Endothelial cell of umbilical vein (primary cell): Measurements from ENCODE around the gene RGS12. TPM values are rescaled to one million over a fixed set of nuclear protein-coding genes. Genes with fewer than 3 reads are reported as not detected.

Experiments used
- BruUV-seq: library from RNA; stranded (reverse); fragments of 400-500 nt; replicated peaks from 2 replicates; lab custom pipeline; 2021; lab: Mats Ljungman, UMichigan
- CTCF ChIA-PET: fragments of 300-600, 350-600 bp; sonication (Branson Sonifier 250); formaldehyde crosslinking; loops from one replicate; lab custom pipeline; 2021; ENCODE audit warnings: antibody characterized with exemption, inconsistent platforms; lab: Charles Lee
- POLR2A ChIA-PET: fragments of 300-600, 350-600 bp; sonication (Branson Sonifier 250); formaldehyde crosslinking; loops from one replicate; lab custom pipeline; 2021; ENCODE audit warnings: antibody characterized with exemption, inconsistent platforms; lab: Charles Lee
- DNase-seq: peaks from one replicate; pipeline ENCODE4 v3.0.0-alpha.2; 2011; ENCODE audit warnings: low read depth, low spot score
- FAIRE-seq: peaks from 2 replicates; lab custom pipeline; 2011; peaks lifted over from hg19 to GRCh38; lab: Jason Lieb, UNC
- H2AFZ ChIP-seq: 2 replicates; pipeline ENCODE4 v1.6.0; 2012; ENCODE audit warnings: low read depth, low read length, control low read depth, inconsistent platforms
- H3K27ac ChIP-seq: 2 replicates; pipeline ENCODE4 v1.5.1; 2011; ENCODE audit warnings: low read depth, mild to moderate bottlenecking, control low read depth, low read length, moderate library complexity; ENCODE audit not compliant: insufficient read depth
- H3K27me3 ChIP-seq, 2 experiments: 2 replicates each; pipeline versions ENCODE4 v1.6.0 to v1.6.1; 2011; ENCODE audit warnings: low read length in 2 of 2, mixed read lengths in 1 of 2; ENCODE audit not compliant: control insufficient read depth in 2 of 2, insufficient read depth in 2 of 2
- H3K36me3 ChIP-seq, 2 experiments: 2 replicates in 1 of 2; 3 replicates in 1 of 2; pipeline ENCODE4 v1.5.1; 2011; ENCODE audit warnings: low read length in 2 of 2, mild to moderate bottlenecking in 1 of 2, moderate library complexity in 1 of 2; ENCODE audit not compliant: control insufficient read depth in 2 of 2, insufficient read depth in 2 of 2; ENCODE audit errors: extremely low read depth in 1 of 2
- H3K4me1 ChIP-seq: 3 replicates; pipeline ENCODE4 v1.5.1; 2011; ENCODE audit warnings: mild to moderate bottlenecking, low read length; ENCODE audit not compliant: control insufficient read depth, insufficient read depth; ENCODE audit errors: extremely low read depth
- H3K4me2 ChIP-seq: 2 replicates; pipeline ENCODE4 v1.6.1; 2011; ENCODE audit warnings: low read length, control low read depth, mixed read lengths; ENCODE audit not compliant: insufficient read depth
- H3K4me3 ChIP-seq, 3 experiments: fragments of 200-600 bp in 1 of 3; sonication (generic), shearing (Covaris generic) in 1 of 3; replicated peaks in 1 of 3; 2 replicates each; pipeline ENCODE4 v1.5.1; 2011 to 2016; ENCODE audit warnings: control low read depth in 3 of 3, low read length in 3 of 3, mild to moderate bottlenecking in 2 of 3, inconsistent platforms in 1 of 3, low read depth in 1 of 3, moderate library complexity in 1 of 3; ENCODE audit not compliant: insufficient read depth in 1 of 3
- H3K79me2 ChIP-seq: 2 replicates; pipeline ENCODE4 v1.6.0; 2012; ENCODE audit warnings: low read length, inconsistent platforms; ENCODE audit not compliant: control insufficient read depth, insufficient read depth
- H3K9ac ChIP-seq: replicated peaks from 2 replicates; pipeline ENCODE3; 2011; ENCODE audit warnings: low read length, control low read depth; ENCODE audit not compliant: insufficient read depth; ENCODE audit errors: extremely low read depth
- H3K9me1 ChIP-seq: replicated peaks from 3 replicates; pipeline ENCODE4 v1.6.0; 2011; ENCODE audit warnings: mild to moderate bottlenecking, low read length; ENCODE audit not compliant: control insufficient read depth, insufficient read depth; ENCODE audit errors: extremely low read depth
- H3K9me3 ChIP-seq: replicated peaks from 2 replicates; pipeline ENCODE4 v1.5.1; 2012; ENCODE audit warnings: low read length, inconsistent platforms; ENCODE audit not compliant: control insufficient read depth, insufficient read depth
- H4K20me1 ChIP-seq: replicated peaks from 2 replicates; pipeline ENCODE3; 2011; ENCODE audit warnings: mild to moderate bottlenecking, low read length; ENCODE audit not compliant: control insufficient read depth, insufficient read depth; ENCODE audit errors: extremely low read depth
- CTCF ChIP-seq, 2 donors: IDR thresholded peaks; 1 replicate in 1 of 2; 2 replicates in 1 of 2; pipeline ENCODE4 v1.5.1; 2011; ENCODE audit warnings: low read length in 2 of 2, mild to moderate bottlenecking in 2 of 2, moderate library complexity in 2 of 2, control low read depth in 1 of 2, inconsistent platforms in 1 of 2, low read depth in 1 of 2; ENCODE audit not compliant: insufficient read depth in 1 of 2; ENCODE audit errors: extremely low read depth in 1 of 2
- EZH2 ChIP-seq: IDR thresholded peaks from 2 replicates; pipeline ENCODE4 v1.6.1; 2012; ENCODE audit warnings: borderline replicate concordance, low read depth, mild to moderate bottlenecking, moderate library complexity, low read length, inconsistent platforms; ENCODE audit not compliant: severe bottlenecking
- FOS ChIP-seq: IDR thresholded peaks from 2 replicates; pipeline ENCODE4 v1.6.1; 2011; ENCODE audit warnings: mild to moderate bottlenecking, low read length, moderate library complexity, borderline replicate concordance; ENCODE audit not compliant: insufficient read depth
- GATA2 ChIP-seq: IDR thresholded peaks from 2 replicates; pipeline ENCODE4 v1.7.0; 2011; ENCODE audit warnings: low read depth, mild to moderate bottlenecking, moderate library complexity, mixed read lengths, low read length; ENCODE audit not compliant: insufficient read length, insufficient read depth
- POLR2A ChIP-seq: IDR thresholded peaks from 2 replicates; pipeline ENCODE4 v1.6.1; 2012; ENCODE audit warnings: low read depth, mild to moderate bottlenecking, control low read depth, low read length
- dilution Hi-C: fragments of 300-500 bp; cut with MboI; formaldehyde crosslinking; loops from one replicate; pipeline ENCODE4 v1.15.0; 2019; ENCODE audit warnings: low sequenced_read_pairs; ENCODE audit not compliant: extremely low pct_ligation_motif_present
- intact Hi-C: fragments of 100-400 bp; cut with micrococcal nuclease; formaldehyde crosslinking; loops from one replicate; pipeline ENCODE4 v1.10.0; 2022
- polyA plus RNA-seq, 4 experiments: library from polyadenylated mRNA; depleted of rRNA in 3 of 4; stranded (reverse) in 3 of 4; unstranded in 1 of 4; fragments of >200 nt; gene quantifications; 2 replicates each; pipeline versions ENCODE4 v1.2.1 to v1.2.3, GENCODE V29; 2011 to 2012; ENCODE audit warnings: missing spikeins in 1 of 4
- total RNA-seq: library from RNA; stranded (reverse); gene quantifications from 2 replicates; pipeline ENCODE4 v1.2.3, GENCODE V29; 2021

The RGS12 gene
- total and polyA plus RNA-seq, 2 donors (not counting 3 experiments of a cell fraction or from before 2014, with no cell fraction given), result 65.2 to 75.4 TPM

DNA sequence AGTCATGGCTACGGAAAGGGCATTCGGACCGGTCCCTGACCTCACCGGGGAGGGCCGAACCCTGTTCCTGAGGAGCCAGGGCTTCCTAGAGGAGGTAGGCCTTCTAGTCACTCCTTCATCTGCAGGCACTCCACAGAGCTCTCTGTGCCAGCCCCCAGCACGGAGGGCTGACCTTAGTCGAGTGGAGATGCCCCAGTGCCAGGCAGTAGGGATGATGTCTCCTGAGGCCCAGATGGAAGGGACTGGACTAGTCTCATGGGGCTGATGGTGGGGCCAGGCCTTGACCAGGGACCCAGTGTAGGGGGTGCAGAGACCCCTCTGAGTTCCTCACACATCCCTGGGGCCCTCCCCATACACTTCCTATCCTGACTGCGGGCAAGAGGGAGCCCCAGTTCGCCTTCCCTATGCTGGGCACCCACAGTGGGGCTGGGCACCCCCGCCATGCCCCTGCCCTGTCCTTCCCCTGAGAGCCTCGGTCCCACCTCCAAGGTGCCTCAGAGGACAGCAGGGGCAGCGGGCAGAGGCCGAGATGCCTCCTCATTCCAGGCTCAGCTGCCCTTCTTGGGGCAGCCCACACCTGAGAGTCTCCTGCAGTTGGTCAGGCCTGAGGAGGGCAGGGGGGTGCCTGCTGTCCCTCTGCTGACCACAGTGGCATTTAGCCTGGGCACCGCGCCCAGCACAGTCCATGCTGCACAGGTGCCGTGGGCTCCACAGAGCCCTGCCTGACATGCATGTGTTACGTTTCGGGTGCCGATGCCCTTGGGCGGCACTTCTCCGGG is 45.2 kb upstream of the RGS12 start:
- Histone ChIP-seq H3K36me3 (peaks cover 0 to 1% of the 10 kb centered on the region in 2 experiments), H3K4me3 (no peak overlapping the region), H3K9ac (no peak overlapping the region), H3K27ac (no peak overlapping the region), H3K9me3 (no peaks in the 10 kb centered on the region), H2AFZ (no peak overlapping the region), H3K9me1 (no peaks in the 10 kb centered on the region), H3K4me2 (no peak overlapping the region), H4K20me1 (no peaks in the 10 kb centered on the region), H3K4me1 (no peaks in the 10 kb centered on the region), H3K79me2 (no peaks in the 10 kb centered on the region), H3K27me3 (no peaks in the 10 kb centered on the region)
- intact Hi-C loops (loop anchor here (10.0 kb wide), 1 partner anchor 177 kb away; no protein-coding TSS in a partner anchor), dilution Hi-C loops (no loop called here)
- no peak for TF ChIP-seq POLR2A
- no peak for TF ChIP-seq GATA2
- TF ChIP-seq CTCF (IDR thresholded peaks at IDR 0.05; ENCODE audit: extremely low read depth in 1 of 2, insufficient read depth in 1 of 2, low read depth in 1 of 2, low read length in 2 of 2), result no peak
- DNase-seq, result no peak
- FAIRE-seq, result no peak
- ChIA-PET POLR2A (no interaction called here), CTCF (interaction anchor here (1.3 kb wide), 1 partner anchor 11 kb away, joined by 3 read pairs; no protein-coding TSS in a partner anchor)
- BruUV-seq, result no TSS peak

GRCh38 chr4:3248178-3248480 is 44.7 kb upstream of the RGS12 start:
- Histone ChIP-seq H3K9me1 (no peaks in the 10 kb centered on the region), H3K4me2 (no peak overlapping the region), H3K27ac (no peak overlapping the region), H3K27me3 (no peaks in the 10 kb centered on the region), H3K4me1 (no peaks in the 10 kb centered on the region), H3K4me3 (no peak overlapping the region), H2AFZ (no peak overlapping the region), H3K36me3 (no peaks in the 10 kb centered on the region), H3K9ac (no peak overlapping the region), H3K79me2 (no peaks in the 10 kb centered on the region), H3K9me3 (no peaks in the 10 kb centered on the region), H4K20me1 (no peaks in the 10 kb centered on the region)
- no peak for DNase-seq
- BruUV-seq, result no TSS peak
- TF ChIP-seq GATA2 (no peak), EZH2 (no peak), FOS (no peak), POLR2A (no peak)
- intact Hi-C loops (loop anchor here (10.0 kb wide), 1 partner anchor 177 kb away; no protein-coding TSS in a partner anchor), dilution Hi-C loops (no loop called here)
- ChIA-PET CTCF (interaction anchor here (1.3 kb wide), 1 partner anchor 10 kb away, joined by 3 read pairs; no protein-coding TSS in a partner anchor), POLR2A (no interaction called here)
- no peak for FAIRE-seq
